Germinal center (tissue), 1 donor: ENCODE data around the gene MRPL49.
"Not testable (repeated sequence)": the region's sequence is repeated elsewhere in the genome, so short reads cannot be mapped to it uniquely, and the experiment has no call there.

ENCODE experiments used
- DNase-seq: peaks from one replicate; pipeline ENCODE4 v3.0.0; 2012; ENCODE audit warnings: mixed read lengths, low spot score

Gene MRPL49

GRCh38 chr11:65132988-65133700 is 11.0 kb downstream of the MRPL49 start:
- DNase-seq, result peak; percentile 84

DNA sequence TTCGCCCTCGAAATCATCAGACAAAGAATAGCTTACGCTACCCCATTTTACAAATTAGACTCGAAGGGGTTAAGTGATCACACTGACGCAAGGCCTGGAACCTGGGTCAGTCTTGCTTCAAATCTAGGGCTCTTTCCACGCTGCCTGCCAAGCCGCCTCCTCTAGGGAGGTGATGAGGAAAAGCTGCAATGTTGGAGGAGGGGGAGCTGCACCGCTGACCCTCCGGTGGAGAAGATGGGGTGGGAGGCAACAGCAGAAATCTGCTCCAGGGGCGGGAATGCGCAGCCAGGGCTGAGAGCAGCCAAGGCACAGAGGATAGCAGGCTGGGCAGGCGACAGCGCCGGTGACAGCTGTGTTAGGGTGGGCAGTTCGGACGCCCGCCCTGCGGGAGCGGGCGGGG is 11.6 kb downstream of the MRPL49 start:
- DNase-seq, result no peak

- peak; percentile 92 for DNase-seq
These were observed 12.3 kb downstream of the MRPL49 start, which contains the start of gene SYVN1 for GRCh38 chr11:65134240-65134951. Gene SYVN1, minus strand, starts transcription at chr11:65134519. Its CDS starts 918 bp downstream, at chr11:65133601.

GRCh38 chr11:65134952-65135632 is 13.0 kb downstream of the MRPL49 start:
- DNase-seq, result peak; percentile 96

GRCh38 chr11:65135633-65136145 is 13.6 kb downstream of the MRPL49 start:
- no peak for DNase-seq

DNA sequence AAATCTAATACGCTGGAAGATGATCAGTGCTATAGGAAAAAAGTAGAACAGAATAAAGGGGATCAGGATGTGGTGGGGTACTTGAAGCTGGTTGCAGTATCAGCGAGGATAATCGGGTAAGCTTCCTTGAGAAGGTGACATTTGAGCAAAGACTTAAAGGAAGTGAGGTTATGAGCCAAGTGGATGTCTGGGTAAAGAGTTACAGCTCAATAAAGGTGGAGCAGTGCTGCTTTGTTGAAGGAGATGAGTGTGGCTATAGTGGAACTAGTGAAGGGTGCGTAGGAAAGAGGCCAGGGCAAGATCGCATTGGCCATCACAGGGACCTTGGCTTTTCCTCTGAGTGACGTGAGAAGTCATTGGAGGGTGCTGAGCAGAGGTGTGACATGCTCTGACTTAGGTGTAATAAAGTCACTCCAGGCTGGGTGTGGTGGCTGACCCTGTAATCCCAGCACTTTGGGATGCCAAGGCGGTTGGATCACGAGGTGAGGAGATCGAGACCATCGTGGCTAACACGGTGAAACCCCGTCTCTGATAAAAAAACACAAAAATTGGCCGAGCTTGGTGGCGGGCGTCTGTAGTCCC is 14.5 kb downstream of the MRPL49 start:
- no peak for DNase-seq

DNA sequence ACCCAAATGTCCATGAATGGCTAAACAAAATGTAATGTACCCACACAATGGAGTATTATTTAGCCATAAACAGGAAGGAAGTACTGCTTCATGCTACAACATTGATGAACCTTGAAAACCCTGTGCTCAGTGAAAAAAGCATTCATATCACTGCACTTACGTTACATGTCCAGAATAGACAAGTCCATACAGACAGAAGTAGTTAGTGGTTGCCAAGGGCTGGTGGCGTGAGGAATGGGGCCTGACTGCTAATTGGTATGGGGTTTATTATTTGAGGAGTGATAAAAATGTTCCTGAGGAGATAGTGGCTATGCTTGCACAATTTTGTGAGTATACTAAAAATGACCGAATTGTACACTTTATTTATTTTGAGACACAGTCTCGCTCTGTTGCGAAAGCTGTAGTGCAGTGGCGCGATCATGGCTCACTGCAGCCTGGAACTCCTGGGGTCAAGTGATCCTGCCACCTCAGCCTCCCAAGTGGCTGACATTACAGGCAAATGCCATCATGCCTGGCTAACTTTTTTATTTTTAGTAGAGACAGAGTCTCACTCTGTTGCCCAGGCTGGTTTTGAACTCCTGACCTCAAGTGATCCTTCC is 19.9 kb downstream of the MRPL49 start:
- no peak for DNase-seq

DNA sequence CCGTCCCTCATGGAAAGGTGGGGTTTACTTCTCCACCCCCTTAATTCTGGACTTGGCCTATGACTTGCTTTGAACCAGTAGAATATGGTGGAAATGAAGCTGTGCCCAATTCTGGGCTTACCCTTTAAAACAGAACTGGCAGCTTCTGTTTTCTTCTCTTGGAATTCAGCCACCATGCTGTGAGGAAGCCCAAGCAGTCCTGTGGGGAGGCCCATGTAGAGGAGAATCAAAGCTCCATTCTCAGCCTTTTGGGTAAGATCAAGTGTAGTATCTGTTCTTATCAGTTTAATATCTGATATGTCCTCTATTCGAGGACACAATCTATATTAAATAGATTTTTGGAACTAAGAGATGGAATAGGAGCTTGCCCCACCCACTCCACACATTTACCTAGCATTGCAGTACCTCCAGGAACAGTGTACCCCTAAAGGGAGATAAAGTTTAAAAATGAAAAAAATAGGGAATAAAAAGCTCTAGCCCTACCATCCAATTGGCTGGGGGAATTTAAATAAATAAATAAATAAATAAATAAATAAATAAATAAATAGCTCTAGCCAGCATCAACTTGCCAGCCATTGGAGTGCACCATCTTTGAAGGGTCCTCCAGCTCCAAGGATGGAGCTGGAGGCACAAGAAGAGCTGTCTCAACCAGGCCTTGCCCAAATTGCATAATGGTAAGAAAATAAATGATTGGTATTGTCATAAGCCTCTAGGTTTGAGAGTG is 25.4 kb downstream of the MRPL49 start:
- DNase-seq, result no peak

DNA sequence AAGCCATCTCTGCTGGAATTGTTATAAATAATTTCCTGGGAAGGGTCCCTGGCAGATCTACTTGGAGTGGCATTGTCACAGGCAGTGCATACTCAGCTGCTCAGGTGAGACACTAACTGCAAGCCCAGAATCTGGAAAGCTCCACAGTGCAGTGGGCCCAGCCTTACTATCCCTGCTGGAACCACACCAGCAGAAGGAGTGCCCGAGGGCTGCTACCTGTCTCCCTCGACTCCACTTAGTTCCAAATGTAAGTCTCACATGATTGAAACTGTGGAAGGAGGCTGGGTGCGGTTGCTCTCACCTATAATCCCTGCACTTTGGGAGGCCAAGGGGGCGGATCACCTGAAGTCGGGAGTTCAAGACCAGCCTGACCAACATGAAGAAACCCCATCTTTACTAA is 26.5 kb downstream of the MRPL49 start:
- DNase-seq, result no peak

- DNase-seq, result not testable (repeated sequence)
These were observed 28.0 kb downstream of the MRPL49 start for GRCh38 chr11:65150131-65150508.

GRCh38 chr11:65150509-65151299 is 28.6 kb downstream of the MRPL49 start:
- no peak for DNase-seq

- DNase-seq, result no peak
These were observed 29.3 kb downstream of the MRPL49 start for GRCh38 chr11:65151331-65151899.

DNA sequence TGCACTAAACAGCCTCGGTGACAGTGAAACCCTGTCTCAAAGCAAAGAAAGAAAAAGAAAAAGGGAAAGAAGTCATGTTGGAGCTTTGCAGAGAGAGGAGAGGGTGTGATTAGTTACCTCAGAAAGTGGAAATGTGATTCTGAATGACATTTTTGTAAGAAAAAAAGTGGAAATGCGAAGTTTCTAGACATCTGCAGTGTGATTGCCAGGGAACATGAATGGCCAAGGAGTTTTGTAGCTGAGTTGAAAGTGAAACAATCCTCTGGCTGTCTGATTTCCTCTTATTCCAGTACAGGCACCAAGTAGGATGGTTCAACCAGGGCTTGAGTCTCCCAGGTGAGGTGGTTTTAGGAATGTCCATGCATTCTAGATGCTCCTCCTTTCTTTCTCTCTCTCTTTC is 30.0 kb downstream of the MRPL49 start:
- no peak for DNase-seq

- DNase-seq, result no peak
These were observed 34.1 kb downstream of the MRPL49 start for GRCh38 chr11:65156256-65156655.

GRCh38 chr11:65156926-65157325 is 34.8 kb downstream of the MRPL49 start:
- no peak for DNase-seq

- no peak for DNase-seq
These were observed 35.2 kb downstream of the MRPL49 start for GRCh38 chr11:65157336-65157735.

- DNase-seq, result peak; percentile 68
These were observed 36.9 kb downstream of the MRPL49 start for GRCh38 chr11:65159012-65159411.

- no peak for DNase-seq
These were observed 38.5 kb downstream of the MRPL49 start for GRCh38 chr11:65160643-65161042.

GRCh38 chr11:65163684-65164083 is 41.6 kb downstream of the MRPL49 start:
- no peak for DNase-seq
